K562 (cell line): ENCODE data around the gene PPP6R3.
"Not testable (repeated sequence)": the region's sequence is repeated elsewhere in the genome, so short reads cannot be mapped to it uniquely, and the experiment has no call there.

Experiments used
- CBX5 ChIP-seq: IDR thresholded peaks from 2 replicates; pipeline ENCODE4 v1.6.1; 2014; ENCODE audit warnings: low read depth, borderline replicate concordance
- CTCF ChIP-seq, 3 experiments: IDR thresholded peaks in 2 of 3; conservative IDR thresholded peaks in 1 of 3; 2 replicates each; pipeline ENCODE4 v1.5.1; 2011 to 2012; ENCODE audit warnings: low read length in 3 of 3, mild to moderate bottlenecking in 3 of 3, control low read depth in 2 of 3, improper control_type of control experiment in 1 of 3, inconsistent platforms in 1 of 3, low read depth in 1 of 3, mixed read lengths in 1 of 3, moderate library complexity in 1 of 3; ENCODE audit not compliant: insufficient read depth in 2 of 3
- FOXO4 ChIP-seq: fragments of 450-650 bp; formaldehyde crosslinking; IDR thresholded peaks from 2 replicates; pipeline ENCODE4 v1.4.0; 2020; ENCODE audit warnings: mild to moderate bottlenecking, moderate library complexity
- FOXP4 ChIP-seq: sonication (generic); formaldehyde crosslinking; IDR thresholded peaks from 2 replicates; pipeline ENCODE4 v1.8.0; 2022; ENCODE audit warnings: mild to moderate bottlenecking, missing genetic modification reagents, borderline replicate concordance
- GTF2F1 ChIP-seq: IDR thresholded peaks from 2 replicates; pipeline ENCODE4 v1.6.1; 2011; ENCODE audit warnings: low read depth, low read length, improper control_type of control experiment
- LARP7 ChIP-seq: fragments of 450-650 bp; IDR thresholded peaks from 2 replicates; pipeline ENCODE4 v1.6.1; 2016
- MTA1 ChIP-seq: fragments of 450-650 bp; IDR thresholded peaks from 2 replicates; pipeline ENCODE4 v1.6.1; 2017; ENCODE audit warnings: borderline replicate concordance
- MXI1 ChIP-seq: IDR thresholded peaks from 2 replicates; pipeline ENCODE4 v1.6.1; 2011; ENCODE audit warnings: low read depth, mild to moderate bottlenecking, improper control_type of control experiment, low read length
- NFRKB ChIP-seq: fragments of 450-650 bp; IDR thresholded peaks from 2 replicates; pipeline ENCODE4 v1.6.1; 2016; ENCODE audit warnings: low read depth
- RAD21 ChIP-seq, 2 experiments: fragments of 250-450 bp in 1 of 2; fragments of 450-650 bp in 1 of 2; sonication (Bioruptor Pico) in 1 of 2; formaldehyde crosslinking in 1 of 2; IDR thresholded peaks in 1 of 2; conservative IDR thresholded peaks in 1 of 2; 2 replicates each; pipeline versions ENCODE4 v1.4.0 to v1.8.0; 2020 to 2022; ENCODE audit warnings: mild to moderate bottlenecking in 2 of 2, moderate library complexity in 1 of 2
- SP2 ChIP-seq: IDR thresholded peaks from 2 replicates; pipeline ENCODE4 v1.6.1; 2011; ENCODE audit warnings: mild to moderate bottlenecking, low read depth, low read length, moderate library complexity; ENCODE audit not compliant: poor library complexity, severe bottlenecking; ENCODE audit errors: extremely low read depth
- SREBF2 ChIP-seq: sonication (generic); formaldehyde crosslinking; IDR thresholded peaks from 2 replicates; pipeline ENCODE4 v1.4.0; 2020; ENCODE audit warnings: mild to moderate bottlenecking, missing genetic modification reagents

GRCh38 chr11:68540504-68540903, 80.0 kb downstream of the PPP6R3 start:
- TF ChIP-seq RAD21 (CRISPR knock-in tag; conservative IDR thresholded peaks at IDR 0.05 in 1 of 2, IDR thresholded peaks at IDR 0.05 in 1 of 2); MTA1; GTF2F1; SP2; CBX5; CTCF (IDR thresholded peaks at IDR 0.05 in 2 of 3, conservative IDR thresholded peaks at IDR 0.05 in 1 of 3; ENCODE audit: insufficient read depth in 2 of 3, low read depth in 1 of 3, low read length in 3 of 3); FOXP4 (CRISPR knock-in tag); LARP7; NFRKB; SREBF2 (CRISPR knock-in tag); MXI1; FOXO4: not testable (repeated sequence)
